NCI-H226 (cell line): Measurements from ENCODE around the gene RRP1.

Source experiments
- DNase-seq: peaks from one replicate; pipeline ENCODE4 v3.0.0-alpha.2; 2015

Gene RRP1

GRCh38 chr21:43759651-43760050 is 29.7 kb upstream of the RRP1 start:
- DNase-seq = no peak

- DNase-seq = no peak
Observed at GRCh38 chr21:43760391-43760958, 28.9 kb upstream of the RRP1 start.

GRCh38 chr21:43761886-43762285 is 27.5 kb upstream of the RRP1 start:
- no peak for DNase-seq

- DNase-seq = no peak
Observed at GRCh38 chr21:43762303-43763128, 26.9 kb upstream of the RRP1 start.

GRCh38 chr21:43763901-43764523 is 25.4 kb upstream of the RRP1 start:
- DNase-seq = no peak

GRCh38 chr21:43764576-43765495 is 24.5 kb upstream of the RRP1 start:
- no peak for DNase-seq

GRCh38 chr21:43766734-43767497 is 22.5 kb upstream of the RRP1 start:
- no peak for DNase-seq

- DNase-seq = no peak
Observed at GRCh38 chr21:43767498-43767983, 21.8 kb upstream of the RRP1 start.

GRCh38 chr21:43767984-43768867 is 21.2 kb upstream of the RRP1 start:
- DNase-seq = peak; percentile 77

GRCh38 chr21:43768868-43769167 is 20.6 kb upstream of the RRP1 start:
- no peak for DNase-seq

- no peak for DNase-seq
Observed at GRCh38 chr21:43769325-43769958, 19.9 kb upstream of the RRP1 start.

- DNase-seq = no peak
Observed at GRCh38 chr21:43770066-43770655, 19.2 kb upstream of the RRP1 start.

GRCh38 chr21:43771199-43771675 is 18.1 kb upstream of the RRP1 start:
- no peak for DNase-seq

- DNase-seq = no peak
Observed at GRCh38 chr21:43771698-43772424, 17.5 kb upstream of the RRP1 start.

- DNase-seq = no peak
Observed at GRCh38 chr21:43772425-43772821, 17.0 kb upstream of the RRP1 start.

- no peak for DNase-seq
Observed at GRCh38 chr21:43774163-43774562, 15.2 kb upstream of the RRP1 start.

GRCh38 chr21:43775190-43775589 is 14.2 kb upstream of the RRP1 start:
- DNase-seq = no peak

- DNase-seq = no peak
Observed at GRCh38 chr21:43775795-43776430, 13.5 kb upstream of the RRP1 start, which contains the start of gene CSTB. CSTB (minus strand) TSS chr21:43776308; CDS start chr21:43776269, 39 bp downstream.

- DNase-seq = no peak
Observed at GRCh38 chr21:43777953-43778352, 11.4 kb upstream of the RRP1 start.
